Stimulated activated CD8-positive, alpha-beta memory T cell treated with anti-CD3 and anti-CD28 coated beads, Interleukin-2, amount 100 ng/mL, for 48 hours (primary cell): Measurements from ENCODE around the gene UBASH3B.

ENCODE experiments used
- DNase-seq, 2 donors: peaks; one replicate each; pipeline ENCODE4 v3.0.0-alpha.2; 2020; ENCODE audit warnings: low read depth in 2 of 2

The UBASH3B gene

GRCh38 chr11:122782222-122782621, 126.7 kb downstream of the UBASH3B start:
- no peak for DNase-seq

GRCh38 chr11:122784325-122784955, 128.9 kb downstream of the UBASH3B start:
- no peak for DNase-seq

- no peak for DNase-seq
These were observed 129.6 kb downstream of the UBASH3B start for GRCh38 chr11:122785031-122785541.

GRCh38 chr11:122786896-122787295, 131.4 kb downstream of the UBASH3B start:
- DNase-seq, result no peak

GRCh38 chr11:122788781-122789535, 133.4 kb downstream of the UBASH3B start:
- DNase-seq, result no peak

- DNase-seq, result no peak
These were observed 134.4 kb downstream of the UBASH3B start for GRCh38 chr11:122789907-122790306.

- DNase-seq, result no peak
These were observed 135.9 kb downstream of the UBASH3B start for GRCh38 chr11:122791411-122791810.

- no peak for DNase-seq
These were observed 136.3 kb downstream of the UBASH3B start for GRCh38 chr11:122791836-122792235.

GRCh38 chr11:122793515-122793914, 138.0 kb downstream of the UBASH3B start:
- no peak for DNase-seq

- no peak for DNase-seq
These were observed 139.8 kb downstream of the UBASH3B start for GRCh38 chr11:122795307-122795706.

GRCh38 chr11:122796128-122796717, 140.7 kb downstream of the UBASH3B start:
- DNase-seq, result peak; percentile 52 to 64

- DNase-seq, result no peak
These were observed 142.1 kb downstream of the UBASH3B start for GRCh38 chr11:122797651-122798050.

- DNase-seq, result no peak
These were observed 144.0 kb downstream of the UBASH3B start for GRCh38 chr11:122799406-122800105.

GRCh38 chr11:122802876-122803275, 147.4 kb downstream of the UBASH3B start:
- no peak for DNase-seq

GRCh38 chr11:122803306-122803705, 147.8 kb downstream of the UBASH3B start:
- DNase-seq, result no peak

GRCh38 chr11:122803716-122804115, 148.2 kb downstream of the UBASH3B start:
- no peak for DNase-seq

GRCh38 chr11:122804161-122804560, 148.6 kb downstream of the UBASH3B start:
- no peak for DNase-seq

GRCh38 chr11:122804796-122805195, 149.3 kb downstream of the UBASH3B start:
- DNase-seq, result no peak

GRCh38 chr11:122807731-122808477, 152.4 kb downstream of the UBASH3B start:
- DNase-seq, result no peak

- DNase-seq, result no peak
These were observed 153.0 kb downstream of the UBASH3B start for GRCh38 chr11:122808478-122808869.

- no peak for DNase-seq
These were observed 154.3 kb downstream of the UBASH3B start for GRCh38 chr11:122809866-122810265.
